GM13976 (cell line): Measurements from ENCODE around the gene FSHR.

Experiments
- DNase-seq: peaks from one replicate; pipeline ENCODE4 v3.0.0; 2012; ENCODE audit warnings: low spot score
- CTCF ChIP-seq: IDR thresholded peaks from 2 replicates; pipeline ENCODE4 v1.5.1; 2012; ENCODE audit warnings: borderline replicate concordance, mild to moderate bottlenecking; ENCODE audit not compliant: insufficient read depth; ENCODE audit errors: extremely low read depth, missing control alignments, control extremely low read depth
- in situ Hi-C: fragments of 300-500 bp; cut with MboI; formaldehyde crosslinking; loops from one replicate; pipeline ENCODE4 v1.12.0; 2022; ENCODE audit warnings: low sequenced_read_pairs, mixed read lengths, inconsistent platforms; ENCODE audit not compliant: unreplicated experiment

Gene FSHR

GRCh38 chr2:49154891-49155290 lies 576 bp upstream of the FSHR start:
- in situ Hi-C loops = no loop called here
- no peak for DNase-seq
- TF ChIP-seq CTCF = no peak

GRCh38 chr2:49153252-49153651 lies 1.1 kb downstream of the FSHR start:
- no peak for TF ChIP-seq CTCF
- in situ Hi-C loops = no loop called here
- DNase-seq = no peak

- in situ Hi-C loops = no loop called here
- TF ChIP-seq CTCF = no peak
- DNase-seq = no peak
These were observed 1.5 kb downstream of the FSHR start for GRCh38 chr2:49152824-49153223.

GRCh38 chr2:49146401-49146800 lies 7.9 kb downstream of the FSHR start:
- TF ChIP-seq CTCF = no peak
- in situ Hi-C loops = no loop called here

GRCh38 chr2:49131801-49132200 lies 22.5 kb downstream of the FSHR start:
- in situ Hi-C loops = no loop called here
- DNase-seq = no peak
- no peak for TF ChIP-seq CTCF

More at GRCh38 chr2:49146401-49146800, 7.9 kb downstream of the FSHR start:
- no peak for DNase-seq

GRCh38 chr2:49129034-49129433 lies 25.3 kb downstream of the FSHR start:
- in situ Hi-C loops = no loop called here
- no peak for TF ChIP-seq CTCF
- no peak for DNase-seq

- no peak for TF ChIP-seq CTCF
- no peak for DNase-seq
- in situ Hi-C loops = no loop called here
These were observed 30.7 kb downstream of the FSHR start for GRCh38 chr2:49123600-49123999.
